ENCODE measurements around the gene SCYGR7.

Gene SCYGR7

DNA sequence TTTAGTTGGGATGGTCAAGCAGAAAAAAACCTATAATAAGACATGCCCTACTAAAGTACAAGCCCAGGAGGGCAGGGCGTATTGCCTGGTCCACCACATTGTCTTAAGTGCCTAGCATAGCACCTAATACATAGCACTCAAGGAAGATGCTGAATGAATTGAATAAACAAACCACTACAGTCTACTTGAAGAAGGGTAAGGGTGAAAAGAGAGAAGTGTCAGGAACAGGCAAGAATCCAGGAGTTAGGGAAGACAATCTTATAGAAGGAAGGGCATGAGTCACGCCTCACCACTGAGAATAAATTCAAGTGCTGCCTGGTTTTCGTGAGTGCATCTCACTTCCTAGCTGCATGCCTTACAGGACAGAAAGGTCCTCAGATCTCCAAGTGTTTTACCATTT is 24.2 kb upstream of the SCYGR7 start:
- Histone ChIP-seq H3K27me3 (ENCODE audit: insufficient read depth, low read length, poor library complexity) (no peaks in the 10 kb centered on the region), H3K4me2 (ENCODE audit: insufficient read depth, low read length) (no peak overlapping the region), H3K4me3 (ENCODE audit: low read depth in 1 of 2, low read length in 2 of 2) (no peak overlapping the region), H3K9me3 (ENCODE audit: insufficient read depth, low read length, severe bottlenecking) (no peaks in the 10 kb centered on the region), H3K9ac (ENCODE audit: low read depth, low read length) (no peak overlapping the region), H3K36me3 (ENCODE audit: insufficient read depth, low read length) (no peaks in the 10 kb centered on the region), H3K79me2 (ENCODE audit: insufficient read depth, low read length) (no peaks in the 10 kb centered on the region), H2AFZ (ENCODE audit: low read depth, low read length) (no peak overlapping the region), H4K20me1 (ENCODE audit: insufficient read depth, low read length) (no peaks in the 10 kb centered on the region), H3K27ac (ENCODE audit: low read length) (no peak overlapping the region), H3K4me1 (ENCODE audit: insufficient read depth, low read length) (no peaks in the 10 kb centered on the region)
- ATAC-seq (ENCODE audit: insufficient read depth, low read depth) (no peak), DNase-seq (no peak)
- TF ChIP-seq EZH2 (IDR thresholded peaks at IDR 0.05; ENCODE audit: borderline replicate concordance, low read depth, low read length, severe bottlenecking) = no peak
- TF ChIP-seq CTCF (IDR thresholded peaks at IDR 0.05; ENCODE audit: borderline replicate concordance, extremely low read depth, low read length, poor library complexity, severe bottlenecking) = no peak

DNA sequence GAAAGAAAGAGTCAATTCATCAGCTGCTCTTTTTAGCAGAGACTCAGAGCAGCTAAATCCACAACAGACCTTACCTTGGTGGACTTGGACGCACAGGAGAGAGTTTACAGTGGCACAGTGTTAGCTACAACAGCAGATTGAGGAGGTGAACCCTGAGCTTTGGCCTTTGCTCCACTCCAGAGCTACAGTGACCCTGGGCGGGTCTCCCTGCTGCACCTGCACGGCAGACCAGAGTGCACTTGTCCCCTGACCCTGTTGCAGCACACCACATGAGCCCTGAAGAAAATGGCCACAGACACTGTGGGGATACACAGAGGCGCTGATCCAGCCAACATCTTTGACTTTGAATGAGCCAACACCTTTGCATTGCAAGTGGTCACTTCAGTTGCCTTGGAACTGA is 21.3 kb upstream of the SCYGR7 start:
- DNase-seq = no peak

GRCh38 chr2:227707390-227707789 is 20.7 kb upstream of the SCYGR7 start:
- Histone ChIP-seq H3K36me3 (ENCODE audit: insufficient read depth, low read length) (no peaks in the 10 kb centered on the region), H3K9me3 (ENCODE audit: insufficient read depth, low read length, severe bottlenecking) (no peaks in the 10 kb centered on the region), H2AFZ (ENCODE audit: low read depth, low read length) (no peak overlapping the region), H3K4me2 (ENCODE audit: insufficient read depth, low read length) (no peak overlapping the region), H3K4me3 (ENCODE audit: low read depth in 1 of 2, low read length in 2 of 2) (no peak overlapping the region), H3K27ac (ENCODE audit: low read length) (no peak overlapping the region), H4K20me1 (ENCODE audit: insufficient read depth, low read length) (no peaks in the 10 kb centered on the region), H3K4me1 (ENCODE audit: insufficient read depth, low read length) (no peaks in the 10 kb centered on the region), H3K9ac (ENCODE audit: low read depth, low read length) (no peak overlapping the region), H3K27me3 (ENCODE audit: insufficient read depth, low read length, poor library complexity) (no peaks in the 10 kb centered on the region), H3K79me2 (ENCODE audit: insufficient read depth, low read length) (no peaks in the 10 kb centered on the region)
- DNase-seq (no peak), ATAC-seq (ENCODE audit: insufficient read depth, low read depth) (no peak)
- TF ChIP-seq EZH2 (IDR thresholded peaks at IDR 0.05; ENCODE audit: borderline replicate concordance, low read depth, low read length, severe bottlenecking) (no peak), CTCF (IDR thresholded peaks at IDR 0.05; ENCODE audit: borderline replicate concordance, extremely low read depth, low read length, poor library complexity, severe bottlenecking) (no peak)

More for the DNA sequence above, 21.3 kb upstream of the SCYGR7 start:
- no peaks in the 10 kb centered on the region for H3K27me3 ChIP-seq (ENCODE audit: insufficient read depth, low read length, poor library complexity)
- no peak overlapping the region for H3K4me3 ChIP-seq (ENCODE audit: low read depth in 1 of 2, low read length in 2 of 2)
- no peak overlapping the region for H3K27ac ChIP-seq (ENCODE audit: low read length)
- no peak for ATAC-seq (ENCODE audit: insufficient read depth, low read depth)
- no peaks in the 10 kb centered on the region for H3K4me1 ChIP-seq (ENCODE audit: insufficient read depth, low read length)
- TF ChIP-seq EZH2 (IDR thresholded peaks at IDR 0.05; ENCODE audit: borderline replicate concordance, low read depth, low read length, severe bottlenecking) (no peak), CTCF (IDR thresholded peaks at IDR 0.05; ENCODE audit: borderline replicate concordance, extremely low read depth, low read length, poor library complexity, severe bottlenecking) (no peak)
- H4K20me1 ChIP-seq (ENCODE audit: insufficient read depth, low read length) = no peaks in the 10 kb centered on the region
- H3K9ac ChIP-seq (ENCODE audit: low read depth, low read length) = no peak overlapping the region
- no peak overlapping the region for H2AFZ ChIP-seq (ENCODE audit: low read depth, low read length)
- H3K4me2 ChIP-seq (ENCODE audit: insufficient read depth, low read length) = no peak overlapping the region
- no peaks in the 10 kb centered on the region for H3K9me3 ChIP-seq (ENCODE audit: insufficient read depth, low read length, severe bottlenecking)
- H3K36me3 ChIP-seq (ENCODE audit: insufficient read depth, low read length) = no peaks in the 10 kb centered on the region
- H3K79me2 ChIP-seq (ENCODE audit: insufficient read depth, low read length) = no peaks in the 10 kb centered on the region

DNA sequence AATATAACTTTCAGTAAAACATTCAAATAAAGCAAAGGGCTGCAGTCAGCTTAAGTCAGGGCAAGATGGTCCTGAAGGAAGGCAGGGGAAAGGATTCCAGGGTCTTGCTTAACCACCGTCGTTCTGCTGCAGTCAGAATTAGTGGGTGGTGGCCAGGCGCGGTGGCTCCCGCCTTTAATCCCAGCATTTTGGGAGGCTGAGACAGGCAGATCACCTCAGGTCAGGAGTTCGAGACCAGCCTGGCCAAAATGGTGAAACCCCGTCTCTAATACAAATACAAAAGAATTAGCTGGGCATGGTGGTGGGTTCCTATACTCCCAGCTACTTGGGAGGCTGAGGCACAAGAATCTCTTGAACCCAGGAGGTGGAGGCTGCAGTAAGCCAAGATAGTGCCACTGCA is 17.1 kb upstream of the SCYGR7 start:
- Histone ChIP-seq H3K27me3 (ENCODE audit: insufficient read depth, low read length, poor library complexity) (no peaks in the 10 kb centered on the region), H3K9me3 (ENCODE audit: insufficient read depth, low read length, severe bottlenecking) (no peaks in the 10 kb centered on the region), H2AFZ (ENCODE audit: low read depth, low read length) (no peak overlapping the region), H4K20me1 (ENCODE audit: insufficient read depth, low read length) (no peaks in the 10 kb centered on the region), H3K4me1 (ENCODE audit: insufficient read depth, low read length) (no peaks in the 10 kb centered on the region), H3K36me3 (ENCODE audit: insufficient read depth, low read length) (no peaks in the 10 kb centered on the region), H3K4me3 (ENCODE audit: low read depth in 1 of 2, low read length in 2 of 2) (no peak overlapping the region), H3K27ac (ENCODE audit: low read length) (no peak overlapping the region), H3K9ac (ENCODE audit: low read depth, low read length) (no peak overlapping the region), H3K4me2 (ENCODE audit: insufficient read depth, low read length) (no peak overlapping the region), H3K79me2 (ENCODE audit: insufficient read depth, low read length) (no peaks in the 10 kb centered on the region)
- DNase-seq (no peak), ATAC-seq (ENCODE audit: insufficient read depth, low read depth) (no peak)
- TF ChIP-seq CTCF (IDR thresholded peaks at IDR 0.05; ENCODE audit: borderline replicate concordance, extremely low read depth, low read length, poor library complexity, severe bottlenecking) (no peak), EZH2 (IDR thresholded peaks at IDR 0.05; ENCODE audit: borderline replicate concordance, low read depth, low read length, severe bottlenecking) (no peak)

Measured in DND-41 (cell line).